ENCODE results near the gene KCNJ1.

The KCNJ1 gene

DNA sequence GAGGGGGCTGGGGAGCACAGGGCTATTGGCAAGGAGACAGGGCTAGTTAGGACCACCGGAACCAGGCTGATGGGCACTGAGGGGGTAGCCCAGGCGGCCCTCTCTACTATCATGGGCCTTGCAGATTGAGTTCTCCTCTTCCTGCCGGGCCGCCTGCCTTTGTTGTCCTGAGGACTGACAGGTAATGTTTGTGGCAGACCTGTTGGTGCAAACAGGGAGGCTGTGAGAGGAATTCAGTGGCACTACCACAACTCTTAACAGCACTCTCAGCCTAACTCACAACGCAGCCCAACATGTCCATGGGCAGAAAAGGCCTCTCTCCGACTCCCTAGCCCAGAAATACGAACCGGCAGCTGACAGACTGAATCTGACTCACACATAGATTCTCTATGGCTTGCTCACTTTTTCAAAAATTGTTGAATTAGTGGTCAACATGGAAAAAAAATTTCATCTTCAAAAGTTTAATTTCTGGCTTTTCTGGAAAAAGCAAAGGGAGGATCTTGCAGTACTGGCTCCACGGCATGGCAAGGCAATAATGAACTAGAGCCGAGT, 35.5 kb upstream of the KCNJ1 start:
- no peak overlapping the region for H3K4me2 ChIP-seq
- TF ChIP-seq Cebpa-rat (IDR thresholded peaks at IDR 0.05): no peak
- peaks cover 55% of the 10 kb centered on the region for H3K4me1 ChIP-seq
- no peaks in the 10 kb centered on the region for H4K20me1 ChIP-seq
- H3K27ac ChIP-seq: no peak overlapping the region
- H3K9me3 ChIP-seq: no peaks in the 10 kb centered on the region
- H3K27me3 ChIP-seq: no peaks in the 10 kb centered on the region
- H3K4me3 ChIP-seq: no peak overlapping the region
- no peak overlapping the region for H3K9ac ChIP-seq
- no peaks in the 10 kb centered on the region for H3K36me3 ChIP-seq

DNA sequence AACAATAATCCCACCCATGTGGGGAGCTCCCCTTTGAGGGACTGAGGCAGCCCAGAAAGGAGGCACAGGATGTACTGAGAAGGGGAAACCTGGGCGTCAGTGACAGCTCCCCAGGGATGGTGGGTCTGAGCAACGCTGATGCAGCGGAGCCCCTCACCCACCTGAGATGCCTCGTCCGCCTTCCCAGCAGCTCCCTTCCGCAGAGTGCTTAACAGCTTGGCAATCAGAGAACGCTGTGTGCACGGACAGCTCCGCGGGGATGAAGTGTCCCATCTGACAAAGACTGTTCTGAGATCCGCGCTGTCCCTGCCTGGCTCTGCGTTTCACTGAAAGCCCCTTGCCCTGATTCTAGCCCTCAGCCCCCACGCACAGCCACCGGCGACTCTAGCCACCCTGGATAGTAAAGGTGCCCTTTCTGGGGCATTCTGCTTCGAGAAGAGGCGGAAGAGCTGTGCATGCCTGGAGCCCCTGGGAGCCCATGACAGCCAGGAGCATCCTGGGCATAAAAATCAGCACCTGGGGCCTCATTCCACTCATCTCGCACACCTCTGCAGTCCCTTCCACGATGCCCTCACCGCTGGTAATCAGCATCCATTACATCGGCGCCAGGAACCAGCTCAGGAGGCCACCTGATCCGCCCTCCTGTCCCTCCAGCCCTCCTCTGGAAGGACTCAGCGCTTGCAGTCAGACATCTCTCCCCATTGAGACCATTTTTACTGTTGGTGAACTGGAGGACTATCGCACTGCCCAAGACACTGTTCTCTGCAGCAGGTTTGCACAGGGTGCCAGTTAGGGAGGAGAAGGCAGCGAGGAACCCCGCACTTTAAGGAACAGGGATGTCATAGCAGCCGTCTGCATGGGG, 34.8 kb upstream of the KCNJ1 start:
- no peaks in the 10 kb centered on the region for H3K36me3 ChIP-seq
- H3K27me3 ChIP-seq: no peaks in the 10 kb centered on the region
- H3K9me3 ChIP-seq: no peaks in the 10 kb centered on the region
- peaks cover 48% of the 10 kb centered on the region for H3K4me1 ChIP-seq
- H3K4me2 ChIP-seq: peak overlapping the region; percentile 35; the same call in 1 of the 2 replicates
- H3K9ac ChIP-seq: no peak overlapping the region
- no peak overlapping the region for H3K27ac ChIP-seq
- H4K20me1 ChIP-seq: no peaks in the 10 kb centered on the region
- TF ChIP-seq Cebpa-rat (IDR thresholded peaks at IDR 0.05): no peak
- H3K4me3 ChIP-seq: no peak overlapping the region

DNA sequence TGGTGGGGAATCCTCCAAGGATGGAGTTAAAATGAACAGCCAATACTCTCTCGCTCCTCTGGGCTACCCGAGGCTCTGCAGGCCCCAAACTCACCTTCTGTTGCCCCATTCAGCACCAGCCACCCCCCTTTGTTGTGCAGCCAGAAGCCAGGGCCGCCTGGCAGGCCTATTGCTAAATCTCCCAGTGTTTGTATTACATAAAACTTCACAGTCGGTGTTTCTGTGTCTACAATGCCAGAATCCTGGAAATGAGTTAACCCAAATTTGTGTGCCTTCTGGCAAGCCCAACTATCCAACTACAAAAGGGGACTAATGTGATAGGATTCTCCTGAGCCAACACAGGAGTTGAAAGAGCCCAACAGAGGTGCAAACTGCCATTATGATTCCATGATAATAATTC, 33.4 kb upstream of the KCNJ1 start:
- Histone ChIP-seq H3K27me3 (no peaks in the 10 kb centered on the region), H3K4me1 (peaks cover 46% of the 10 kb centered on the region), H3K4me3 (no peak overlapping the region), H3K9ac (no peak overlapping the region), H3K27ac (no peak overlapping the region), H3K36me3 (no peaks in the 10 kb centered on the region), H4K20me1 (no peaks in the 10 kb centered on the region), H3K9me3 (no peaks in the 10 kb centered on the region), H3K4me2 (no peak overlapping the region)
- no peak for TF ChIP-seq Cebpa-rat (IDR thresholded peaks at IDR 0.05)

DNA sequence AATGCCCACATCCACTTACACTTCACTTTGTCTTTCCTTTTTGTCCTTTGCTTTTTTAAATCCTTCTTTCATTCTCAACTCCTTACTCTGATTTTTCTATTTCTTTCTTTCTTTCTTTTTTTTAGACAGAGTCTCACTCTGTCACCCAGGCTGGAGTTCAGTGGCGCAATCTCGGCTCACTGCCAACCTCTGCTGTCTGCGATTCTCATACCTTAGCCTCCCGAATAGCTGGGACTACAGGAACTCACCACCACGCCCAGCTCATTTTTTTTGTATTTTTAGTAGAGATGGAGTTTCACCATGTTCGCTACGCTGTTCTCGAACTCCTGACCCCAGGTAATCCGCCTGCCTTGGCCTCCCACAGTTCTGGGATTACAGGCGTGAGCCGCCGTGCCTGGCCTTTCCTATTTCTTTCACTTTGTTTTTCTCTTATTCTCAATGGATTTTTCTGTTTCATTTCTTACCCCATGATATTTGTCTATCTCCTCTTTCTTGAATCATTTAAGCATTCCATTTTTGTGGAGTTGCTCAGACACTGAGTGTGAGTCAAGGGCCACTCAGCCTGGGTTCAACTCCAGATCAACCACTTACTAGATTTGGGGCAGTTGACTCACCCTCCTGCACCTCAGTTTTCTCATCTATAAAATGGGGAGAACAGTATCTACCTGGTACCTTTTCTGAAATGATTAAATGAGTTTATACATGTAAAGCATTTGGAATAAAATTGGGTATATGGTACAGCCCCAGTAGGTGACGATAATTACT, 31.7 kb upstream of the KCNJ1 start:
- no peaks in the 10 kb centered on the region for H3K36me3 ChIP-seq

DNA sequence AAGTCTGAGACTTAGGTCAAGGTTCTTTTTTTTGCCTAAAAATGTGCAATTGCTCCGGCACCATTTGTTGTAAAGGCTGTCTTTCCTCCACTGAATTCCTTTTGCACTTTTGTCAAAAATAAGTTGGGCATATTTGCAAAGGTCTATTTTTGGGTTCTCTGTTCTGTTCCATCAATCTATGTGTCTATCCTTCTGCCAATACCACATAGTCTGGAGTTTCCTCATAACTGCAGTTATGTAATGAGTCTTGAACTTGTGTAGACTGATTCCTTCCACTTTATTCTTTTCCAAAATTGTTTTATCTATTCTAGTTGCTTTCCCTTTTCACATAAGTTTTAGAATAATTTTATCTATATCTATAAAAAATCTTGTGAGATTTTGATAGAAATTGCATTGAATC, 30.7 kb upstream of the KCNJ1 start:
- Histone ChIP-seq H3K36me3 (no peaks in the 10 kb centered on the region), H4K20me1 (peaks cover 10% of the 10 kb centered on the region; the same call in 1 of the 2 replicates), H3K4me2 (no peak overlapping the region), H3K4me1 (peaks cover 44% of the 10 kb centered on the region), H3K27ac (no peak overlapping the region), H3K9ac (no peak overlapping the region), H3K4me3 (no peak overlapping the region), H3K9me3 (no peaks in the 10 kb centered on the region), H3K27me3 (peaks cover 5% of the 10 kb centered on the region; the same call in 1 of the 2 replicates)
- TF ChIP-seq Cebpa-rat (IDR thresholded peaks at IDR 0.05): no peak

More for the DNA sequence above, 31.7 kb upstream of the KCNJ1 start:
- H3K4me2 ChIP-seq: no peak overlapping the region
- no peaks in the 10 kb centered on the region for H3K27me3 ChIP-seq
- H3K4me1 ChIP-seq: peaks cover 44% of the 10 kb centered on the region
- H3K4me3 ChIP-seq: no peak overlapping the region
- peaks cover 3% of the 10 kb centered on the region; the same call in 1 of the 2 replicates for H4K20me1 ChIP-seq
- TF ChIP-seq Cebpa-rat (IDR thresholded peaks at IDR 0.05): no peak
- H3K9me3 ChIP-seq: no peaks in the 10 kb centered on the region
- H3K27ac ChIP-seq: no peak overlapping the region
- no peak overlapping the region for H3K9ac ChIP-seq

DNA sequence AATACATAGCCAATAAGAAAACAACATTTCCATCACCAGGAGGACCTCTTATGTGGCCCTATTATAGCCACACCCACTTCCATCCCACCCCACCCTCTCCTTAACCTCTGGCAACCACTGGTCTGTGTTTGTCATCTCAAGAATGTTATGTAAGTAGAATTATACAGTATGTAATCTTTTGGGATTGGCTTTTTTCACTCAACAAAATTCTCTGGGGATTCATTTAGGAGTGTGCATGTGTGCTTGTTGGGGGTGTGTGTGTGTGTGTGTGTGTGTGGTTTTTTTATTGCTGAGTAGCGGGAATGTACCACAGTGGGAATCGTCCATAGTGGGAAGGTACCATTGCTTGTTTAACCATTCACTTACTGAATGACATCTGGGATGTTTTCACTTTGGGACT, 29.3 kb upstream of the KCNJ1 start:
- no peak for TF ChIP-seq Cebpa-rat (IDR thresholded peaks at IDR 0.05)
- Histone ChIP-seq H3K9me3 (no peaks in the 10 kb centered on the region), H3K4me2 (no peak overlapping the region), H3K27ac (no peak overlapping the region), H3K4me3 (no peak overlapping the region), H3K4me1 (peaks cover 44% of the 10 kb centered on the region), H3K27me3 (peaks cover 20% of the 10 kb centered on the region), H4K20me1 (peaks cover 23% of the 10 kb centered on the region), H3K36me3 (no peaks in the 10 kb centered on the region), H3K9ac (no peak overlapping the region)

DNA sequence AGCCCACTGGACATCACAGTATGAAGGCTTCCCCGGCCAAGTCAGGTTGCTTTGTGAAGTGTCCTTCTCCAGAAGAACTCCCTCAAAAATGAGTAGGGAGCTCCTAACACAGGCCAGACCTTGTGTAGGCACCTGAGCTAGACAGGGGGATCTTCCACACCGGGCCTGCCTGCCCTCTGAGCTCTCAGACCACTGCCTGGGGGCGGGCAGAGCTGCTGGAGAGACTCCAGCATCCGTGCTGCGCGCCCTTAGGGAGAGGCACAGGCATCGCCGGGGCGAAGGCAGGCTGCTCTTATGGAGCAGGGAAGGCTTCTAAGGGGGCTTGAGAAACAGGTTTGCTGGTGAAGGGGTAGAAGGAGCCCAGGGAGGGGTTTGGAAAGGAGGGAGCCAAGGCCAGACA, 28.4 kb upstream of the KCNJ1 start:
- Histone ChIP-seq H3K4me1 (peaks cover 48% of the 10 kb centered on the region), H3K9me3 (no peaks in the 10 kb centered on the region), H3K9ac (no peak overlapping the region), H3K27me3 (peaks cover 28% of the 10 kb centered on the region), H3K4me3 (no peak overlapping the region), H3K27ac (no peak overlapping the region), H3K36me3 (no peaks in the 10 kb centered on the region), H4K20me1 (peaks cover 27% of the 10 kb centered on the region), H3K4me2 (no peak overlapping the region)
- TF ChIP-seq Cebpa-rat (IDR thresholded peaks at IDR 0.05): no peak

DNA sequence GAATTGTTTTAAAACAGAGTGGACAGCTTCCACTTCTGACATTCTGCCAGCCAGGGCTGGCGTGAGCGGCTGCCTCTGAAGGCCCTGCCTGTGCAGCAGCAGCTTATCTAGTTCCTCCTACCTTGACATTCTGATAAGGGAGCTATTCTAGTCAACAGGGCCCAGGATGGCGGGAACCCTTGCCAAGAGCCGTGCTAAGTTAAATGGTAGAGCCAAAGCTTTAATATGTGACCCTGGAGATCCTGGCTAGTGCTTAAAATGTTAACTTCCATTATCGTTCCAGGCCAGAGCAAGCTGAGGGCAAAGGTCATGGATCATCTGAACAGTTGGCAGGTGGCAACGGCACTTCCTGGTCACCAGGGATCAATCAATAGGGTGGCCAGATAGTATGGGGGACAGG, 27.6 kb upstream of the KCNJ1 start:
- Histone ChIP-seq H4K20me1 (peaks cover 35% of the 10 kb centered on the region), H3K27me3 (peaks cover 37% of the 10 kb centered on the region), H3K27ac (no peak overlapping the region), H3K4me3 (no peak overlapping the region), H3K4me1 (peaks cover 54% of the 10 kb centered on the region), H3K4me2 (peak overlapping the region; percentile 81), H3K9me3 (no peaks in the 10 kb centered on the region), H3K9ac (no peak overlapping the region), H3K36me3 (no peaks in the 10 kb centered on the region)
- TF ChIP-seq Cebpa-rat (IDR thresholded peaks at IDR 0.05): no peak

DNA sequence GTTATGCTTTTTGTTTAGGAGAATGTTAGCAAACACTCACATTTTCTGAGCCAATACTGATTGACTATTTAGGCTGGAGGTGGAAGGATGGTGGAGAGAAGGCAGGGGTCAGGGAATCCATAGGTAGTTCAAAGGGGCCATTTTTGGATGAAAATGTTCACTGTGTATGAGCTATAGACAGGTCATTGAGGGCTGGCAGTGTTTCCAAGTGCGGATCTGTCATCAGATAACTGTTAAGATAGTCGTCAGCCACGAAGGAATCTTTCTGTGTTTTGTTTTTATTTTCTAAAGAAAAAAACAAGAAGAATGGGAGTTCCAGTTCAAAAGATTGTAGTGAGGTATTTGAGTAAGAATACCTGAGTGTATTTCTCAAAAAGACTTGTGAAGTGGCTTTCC, 27.2 kb upstream of the KCNJ1 start:
- Histone ChIP-seq H3K36me3 (no peaks in the 10 kb centered on the region), H3K27me3 (peaks cover 41% of the 10 kb centered on the region), H3K9ac (no peak overlapping the region), H3K27ac (no peak overlapping the region), H3K4me3 (no peak overlapping the region), H3K9me3 (no peaks in the 10 kb centered on the region), H4K20me1 (peaks cover 39% of the 10 kb centered on the region), H3K4me1 (peaks cover 54% of the 10 kb centered on the region), H3K4me2 (peak overlapping the region; percentile 81)
- no peak for TF ChIP-seq Cebpa-rat (IDR thresholded peaks at IDR 0.05)

Measured in BLaER1 (cell line).